BE2C (cell line): ENCODE data around the gene SESN3.
"Not testable (repeated sequence)": the region's sequence is repeated elsewhere in the genome, so short reads cannot be mapped to it uniquely, and the experiment has no call there.

Source experiments
- DNase-seq: peaks from one replicate; pipeline ENCODE4 v3.0.0-alpha.2; 2020
- H3K27me3 ChIP-seq: fragments of 250-450 bp; sonication (Bioruptor Pico); 2 replicates; pipeline ENCODE4 v1.5.1; 2020; ENCODE audit warnings: mild to moderate bottlenecking
- H3K36me3 ChIP-seq: fragments of 250-450 bp; sonication (Bioruptor Pico); 2 replicates; pipeline ENCODE4 v1.5.1; 2020; ENCODE audit warnings: mild to moderate bottlenecking
- H3K4me1 ChIP-seq: fragments of 250-450 bp; sonication (Bioruptor Pico); 2 replicates; pipeline ENCODE4 v1.5.1; 2020
- H3K4me3 ChIP-seq: 2 replicates; pipeline ENCODE4 v1.5.1; 2011; ENCODE audit warnings: low read depth, low read length
- H3K9me3 ChIP-seq: fragments of 250-450 bp; sonication (Bioruptor Pico); 2 replicates; pipeline ENCODE4 v1.5.1; 2020
- TF ChIP-seq, protein P1 (sequence below): IDR thresholded peaks from 2 replicates; pipeline ENCODE4 v1.5.1; 2012; ENCODE audit warnings: mild to moderate bottlenecking, low read depth, low read length

Gene SESN3

DNA sequence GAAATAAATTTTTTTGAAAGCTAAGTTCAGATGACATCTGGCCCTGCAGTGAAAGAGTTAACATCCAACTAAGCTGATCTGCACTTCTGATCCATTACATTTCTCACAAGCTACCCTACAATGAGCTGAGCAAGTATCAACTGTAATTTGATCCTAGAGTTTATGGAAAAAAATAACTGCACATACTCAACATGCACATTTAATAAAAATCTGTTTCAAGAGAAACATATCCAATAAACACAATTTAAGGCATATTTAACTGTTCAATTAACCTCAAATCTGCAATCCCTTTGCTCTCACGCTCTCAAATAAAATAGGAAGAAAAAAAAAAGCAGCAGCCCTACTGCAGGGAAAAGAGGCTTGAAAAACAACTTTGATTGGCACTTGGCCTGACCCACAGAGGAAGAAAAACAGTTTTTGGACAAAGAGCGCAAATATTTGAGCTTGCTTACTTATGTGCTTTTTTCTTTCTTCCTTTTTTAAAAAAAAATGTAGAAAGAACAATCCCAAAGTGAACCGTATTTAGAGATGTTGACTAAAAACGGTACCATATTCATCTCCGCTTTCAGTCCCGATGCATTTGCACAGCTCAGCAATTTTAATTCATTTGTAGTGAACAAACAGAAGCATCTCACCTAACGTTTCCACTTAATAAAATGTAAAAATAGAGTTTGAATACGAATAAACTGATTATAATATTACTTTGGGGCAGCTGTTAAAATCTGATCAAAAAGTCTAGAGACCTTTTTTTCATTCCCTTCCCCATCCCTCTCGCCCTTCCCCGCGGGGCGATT lies 1.6 kb downstream of the SESN3 start:
- Histone ChIP-seq H3K27me3 (no peaks in the 10 kb centered on the region), H3K4me3 (peak overlapping the region; percentile 91)

GRCh38 chr11:95228081-95228749 lies 2.8 kb downstream of the SESN3 start:
- TF ChIP-seq, protein P1, sequence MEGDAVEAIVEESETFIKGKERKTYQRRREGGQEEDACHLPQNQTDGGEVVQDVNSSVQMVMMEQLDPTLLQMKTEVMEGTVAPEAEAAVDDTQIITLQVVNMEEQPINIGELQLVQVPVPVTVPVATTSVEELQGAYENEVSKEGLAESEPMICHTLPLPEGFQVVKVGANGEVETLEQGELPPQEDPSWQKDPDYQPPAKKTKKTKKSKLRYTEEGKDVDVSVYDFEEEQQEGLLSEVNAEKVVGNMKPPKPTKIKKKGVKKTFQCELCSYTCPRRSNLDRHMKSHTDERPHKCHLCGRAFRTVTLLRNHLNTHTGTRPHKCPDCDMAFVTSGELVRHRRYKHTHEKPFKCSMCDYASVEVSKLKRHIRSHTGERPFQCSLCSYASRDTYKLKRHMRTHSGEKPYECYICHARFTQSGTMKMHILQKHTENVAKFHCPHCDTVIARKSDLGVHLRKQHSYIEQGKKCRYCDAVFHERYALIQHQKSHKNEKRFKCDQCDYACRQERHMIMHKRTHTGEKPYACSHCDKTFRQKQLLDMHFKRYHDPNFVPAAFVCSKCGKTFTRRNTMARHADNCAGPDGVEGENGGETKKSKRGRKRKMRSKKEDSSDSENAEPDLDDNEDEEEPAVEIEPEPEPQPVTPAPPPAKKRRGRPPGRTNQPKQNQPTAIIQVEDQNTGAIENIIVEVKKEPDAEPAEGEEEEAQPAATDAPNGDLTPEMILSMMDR: no peak
- DNase-seq: no peak
- H3K27me3 ChIP-seq: no peaks in the 10 kb centered on the region
- no peaks in the 10 kb centered on the region for H3K36me3 ChIP-seq
- peak overlapping the region; percentile 91 for H3K4me3 ChIP-seq
- no peaks in the 10 kb centered on the region for H3K9me3 ChIP-seq
- peaks cover 8% of the 10 kb centered on the region for H3K4me1 ChIP-seq

More for the DNA sequence above, 1.6 kb downstream of the SESN3 start:
- Histone ChIP-seq H3K36me3 (no peaks in the 10 kb centered on the region), H3K4me1 (peaks cover 8% of the 10 kb centered on the region), H3K9me3 (no peaks in the 10 kb centered on the region)
- TF ChIP-seq, protein P1: no peak
- DNase-seq: peak; percentile 23

DNA sequence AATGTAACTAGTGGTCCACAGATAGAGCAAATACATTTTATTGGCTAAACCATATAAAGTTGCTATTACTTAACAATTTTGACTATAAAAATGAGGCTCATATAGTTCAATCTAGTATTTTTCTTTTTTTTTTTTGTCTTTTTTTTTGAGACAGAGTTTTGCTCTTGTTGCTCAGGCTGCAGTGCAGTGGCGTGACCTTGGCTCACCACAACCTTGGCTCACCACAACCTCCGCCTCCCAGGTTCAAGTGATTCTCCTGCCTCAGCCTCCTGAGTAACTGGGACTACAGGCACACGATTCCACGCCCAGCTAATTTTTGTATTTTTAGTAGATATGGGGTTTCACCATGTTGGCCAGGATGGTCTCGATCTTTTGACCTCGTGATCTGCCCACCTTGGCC lies 3.9 kb downstream of the SESN3 start:
- H3K36me3 ChIP-seq, H3K9me3 ChIP-seq, DNase-seq, H3K4me3 ChIP-seq, H3K27me3 ChIP-seq, H3K4me1 ChIP-seq: not testable (repeated sequence)

DNA sequence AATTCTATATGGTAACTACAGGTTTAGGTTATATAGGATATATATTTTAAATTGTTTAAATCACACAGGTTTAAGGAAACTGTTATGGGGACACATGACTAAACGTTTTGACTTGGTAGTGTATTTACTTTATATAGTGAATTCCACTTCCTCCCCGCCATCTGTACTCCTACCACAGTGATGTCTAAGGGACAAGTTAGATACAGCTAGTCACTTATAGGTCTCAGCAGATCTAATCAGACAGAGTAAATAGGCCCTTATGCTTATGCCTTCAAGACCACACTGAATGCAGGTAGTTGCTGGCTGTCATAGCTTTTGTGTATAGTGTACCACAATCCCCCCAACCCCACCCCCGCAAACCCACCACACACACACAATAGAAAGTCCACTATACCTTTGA lies 8.2 kb downstream of the SESN3 start:
- Histone ChIP-seq H3K4me1 (peaks cover 2% of the 10 kb centered on the region; the same call in 1 of the 2 replicates), H3K36me3 (no peaks in the 10 kb centered on the region), H3K4me3 (no peak overlapping the region), H3K9me3 (no peaks in the 10 kb centered on the region; the same call in 1 of the 2 replicates), H3K27me3 (no peaks in the 10 kb centered on the region)
- TF ChIP-seq, protein P1: no peak
- DNase-seq: no peak

DNA sequence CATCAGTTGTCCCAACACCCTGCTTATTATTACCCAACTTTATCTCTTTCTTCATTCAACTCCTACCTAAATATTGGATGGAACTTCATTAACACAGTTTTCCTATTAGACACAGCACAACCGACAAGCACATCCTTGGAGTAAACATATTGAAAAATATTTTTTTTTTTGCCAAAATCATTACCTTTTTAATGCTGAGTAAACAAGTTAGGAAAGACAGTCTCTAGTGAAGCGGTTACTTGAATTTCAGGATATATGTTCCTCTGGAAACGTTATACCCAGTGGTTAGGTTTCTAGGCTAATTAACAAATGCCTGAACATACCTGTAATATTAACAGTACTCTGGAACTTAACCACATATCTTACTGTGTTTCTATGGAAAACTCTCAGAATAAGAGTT lies 11.4 kb downstream of the SESN3 start:
- TF ChIP-seq, protein P1: no peak
- no peak for DNase-seq

GRCh38 chr11:95218149-95218548 lies 12.9 kb downstream of the SESN3 start:
- DNase-seq: no peak
- Histone ChIP-seq H3K9me3 (no peaks in the 10 kb centered on the region; the same call in 1 of the 2 replicates), H3K36me3 (no peaks in the 10 kb centered on the region), H3K4me1 (peaks cover 4% of the 10 kb centered on the region; the same call in 1 of the 2 replicates), H3K27me3 (no peaks in the 10 kb centered on the region), H3K4me3 (no peak overlapping the region)
- TF ChIP-seq, protein P1: no peak

More for the DNA sequence above, 11.4 kb downstream of the SESN3 start:
- Histone ChIP-seq H3K9me3 (no peaks in the 10 kb centered on the region; the same call in 1 of the 2 replicates), H3K4me3 (no peak overlapping the region), H3K27me3 (no peaks in the 10 kb centered on the region), H3K36me3 (no peaks in the 10 kb centered on the region), H3K4me1 (peaks cover 2% of the 10 kb centered on the region; the same call in 1 of the 2 replicates)
